ENCODE data around the gene OR9I1. TPM values are rescaled to one million over a fixed set of nuclear protein-coding genes. Genes with fewer than 3 reads are reported as not detected.
A peak's percentile ranks its signal among the peaks of the same experiment; 100 is the strongest.

Gene OR9I1
- total and polyA plus RNA-seq, 10 of the 15 experiments (the other 5 are each of a cell fraction or from before 2014, with no cell fraction given), result not detected

DNA sequence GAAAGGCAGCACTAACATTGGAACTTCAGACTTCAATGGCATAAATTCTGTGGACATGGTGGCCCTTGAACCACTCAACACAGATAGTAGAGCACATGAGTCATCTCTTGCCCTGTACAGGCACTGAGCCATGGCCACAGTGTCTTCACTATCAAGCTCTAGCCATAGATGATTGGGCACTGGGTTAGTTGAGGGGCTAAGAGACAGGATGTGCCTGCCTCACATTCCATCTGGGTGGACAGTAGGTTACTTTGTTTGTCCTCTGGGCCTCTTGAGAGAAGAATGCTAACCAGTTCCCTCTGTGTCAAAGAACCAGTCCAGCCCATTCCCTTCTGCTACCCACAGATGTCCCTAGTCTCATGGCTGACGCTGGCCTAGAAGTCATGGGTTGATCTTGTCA lies 54.7 kb downstream of the OR9I1 start:
- FAIRE-seq (no peak), DNase-seq (ENCODE audit: low read depth, low spot score) (no peak), ATAC-seq (no peak)
- Histone ChIP-seq H3K27ac (ENCODE audit: control insufficient read depth, insufficient read depth) (no peak overlapping the region), H3K36me3 (ENCODE audit: control insufficient read depth in 2 of 2, insufficient read depth in 2 of 2, low read length in 1 of 2) (no peaks in the 10 kb centered on the region), H3K4me2 (ENCODE audit: control insufficient read depth, insufficient read depth) (no peak overlapping the region), H3K4me1 (ENCODE audit: control insufficient read depth, insufficient read depth, low read length) (no peaks in the 10 kb centered on the region), H3K79me2 (ENCODE audit: control insufficient read depth, insufficient read depth, low read length) (no peaks in the 10 kb centered on the region), H4K20me1 (ENCODE audit: control insufficient read depth, insufficient read depth) (no peaks in the 10 kb centered on the region), H3K9ac (ENCODE audit: control insufficient read depth, insufficient read depth, low read length) (no peak overlapping the region), H2AFZ (ENCODE audit: control insufficient read depth, low read depth, low read length) (no peak overlapping the region), H3K27me3 (replicated peaks in 1 of 2; ENCODE audit: control insufficient read depth in 2 of 2, insufficient read depth in 2 of 2, low read length in 1 of 2) (no peaks in the 10 kb centered on the region), H3K9me3 (replicated peaks; ENCODE audit: control insufficient read depth, insufficient read depth, low read length) (no peaks in the 10 kb centered on the region), H3K4me3 (no peak overlapping the region)
- in situ Hi-C loops (cut with MboI), result no loop called here
- ChIA-PET POLR2A (no interaction called here), RAD21 (ENCODE audit: unreplicated experiment) (no interaction called here), SMC1A (ENCODE audit: uncharacterized antibody, unreplicated experiment) (no interaction called here), CTCF (no interaction called here)
- no peak for TF ChIP-seq PKNOX1 (IDR thresholded peaks at IDR 0.05)
- TF ChIP-seq BMI1 (IDR thresholded peaks at IDR 0.05; ENCODE audit: borderline replicate concordance), result no peak
- no peak for TF ChIP-seq EED (IDR thresholded peaks at IDR 0.05; ENCODE audit: low read depth)
- no peak for TF ChIP-seq SIX5 (IDR thresholded peaks at IDR 0.05; ENCODE audit: low read depth, low read length, severe bottlenecking)
- TF ChIP-seq MYC (IDR thresholded peaks at IDR 0.05; ENCODE audit: insufficient read depth, insufficient read length, insufficient replicate concordance, low read length, severe bottlenecking), result no peak
- no peak for TF ChIP-seq ZSCAN29 (IDR thresholded peaks at IDR 0.05)
- no peak for TF ChIP-seq MTA3 (IDR thresholded peaks at IDR 0.05; ENCODE audit: borderline replicate concordance, low read length)
- intact Hi-C loops (cut with micrococcal nuclease; ENCODE audit: unreplicated experiment), result no loop called here
- WGBS (ENCODE audit: insufficient coverage, insufficient replicate concordance, low lambda C conversion rate, missing lambda C conversion rate), result 56% methylated on average over 1 of the region's 1 CpG
- no TSS peak for BruUV-seq (replicated peaks)

GRCh38 chr11:58068655-58069054 lies 56.7 kb downstream of the OR9I1 start:
- no peak overlapping the region for H3K27ac ChIP-seq (ENCODE audit: control insufficient read depth, insufficient read depth)
- DNase-seq (ENCODE audit: low read depth, low spot score) (no peak), ATAC-seq (no peak), FAIRE-seq (no peak)
- POLR2A ChIA-PET, result no interaction called here
- H3K79me2 ChIP-seq (ENCODE audit: control insufficient read depth, insufficient read depth, low read length), result no peaks in the 10 kb centered on the region
- no peaks in the 10 kb centered on the region for H4K20me1 ChIP-seq (ENCODE audit: control insufficient read depth, insufficient read depth)
- H2AFZ ChIP-seq (ENCODE audit: control insufficient read depth, low read depth, low read length), result no peak overlapping the region
- H3K27me3 ChIP-seq (replicated peaks in 1 of 2; ENCODE audit: control insufficient read depth in 2 of 2, insufficient read depth in 2 of 2, low read length in 1 of 2), result no peaks in the 10 kb centered on the region
- intact Hi-C loops (cut with micrococcal nuclease; ENCODE audit: unreplicated experiment) (no loop called here), in situ Hi-C loops (cut with MboI) (no loop called here)
- no peak overlapping the region for H3K4me2 ChIP-seq (ENCODE audit: control insufficient read depth, insufficient read depth)
- BruUV-seq (replicated peaks), result no TSS peak
- WGBS (ENCODE audit: insufficient coverage, insufficient replicate concordance, low lambda C conversion rate, missing lambda C conversion rate), result 48% methylated on average over 6 of the region's 6 CpGs
- no peaks in the 10 kb centered on the region for H3K9me3 ChIP-seq (replicated peaks; ENCODE audit: control insufficient read depth, insufficient read depth, low read length)
- CTCF ChIA-PET, result interaction anchor here (0.6 to 0.7 kb wide), 2 partner anchors 55 to 324 kb away, joined by 3 to 4 read pairs; no protein-coding TSS in a partner anchor
- no peaks in the 10 kb centered on the region for H3K36me3 ChIP-seq (ENCODE audit: control insufficient read depth in 2 of 2, insufficient read depth in 2 of 2, low read length in 1 of 2)
- SMC1A ChIA-PET (ENCODE audit: uncharacterized antibody, unreplicated experiment), result no interaction called here
- RAD21 ChIA-PET (ENCODE audit: unreplicated experiment), result no interaction called here
- no peak overlapping the region for H3K4me3 ChIP-seq
- no peaks in the 10 kb centered on the region for H3K4me1 ChIP-seq (ENCODE audit: control insufficient read depth, insufficient read depth, low read length)
- no peak overlapping the region for H3K9ac ChIP-seq (ENCODE audit: control insufficient read depth, insufficient read depth, low read length)
- TF ChIP-seq POLR2A (IDR thresholded peaks at IDR 0.05; ENCODE audit: low read depth, low read length) (no peak), CTCF (IDR thresholded peaks at IDR 0.05 in 2 of 3, conservative IDR thresholded peaks at IDR 0.05 in 1 of 3; ENCODE audit: control insufficient read depth in 2 of 3, extremely low read depth in 1 of 3, insufficient read depth in 1 of 3, low read depth in 3 of 3, low read length in 3 of 3) (0 out of 6 replicates have a peak, but pooled peaks of 1 of the 3 experiments have one; percentile 8), ZNF24 (IDR thresholded peaks at IDR 0.05) (no peak), E2F8 (IDR thresholded peaks at IDR 0.05; ENCODE audit: low read depth, partially characterized antibody) (no peak), YBX1 (IDR thresholded peaks at IDR 0.05) (no peak), EP300 (IDR thresholded peaks at IDR 0.05; ENCODE audit: borderline replicate concordance in 1 of 2, control insufficient read depth in 1 of 2, low read depth in 2 of 2, low read length in 2 of 2) (no peak)

All from GM12878 (cell line).